SH-SY5Y (cell line): ENCODE results near the gene INSR.

Experiments
- GATA2 ChIP-seq: IDR thresholded peaks from 2 replicates; pipeline ENCODE4 v1.6.1; 2011; ENCODE audit warnings: mild to moderate bottlenecking, low read depth, low read length
- GATA3 ChIP-seq: IDR thresholded peaks from 2 replicates; pipeline ENCODE4 v1.6.1; 2011; ENCODE audit warnings: low read depth, mild to moderate bottlenecking, low read length, moderate library complexity

The INSR gene

DNA sequence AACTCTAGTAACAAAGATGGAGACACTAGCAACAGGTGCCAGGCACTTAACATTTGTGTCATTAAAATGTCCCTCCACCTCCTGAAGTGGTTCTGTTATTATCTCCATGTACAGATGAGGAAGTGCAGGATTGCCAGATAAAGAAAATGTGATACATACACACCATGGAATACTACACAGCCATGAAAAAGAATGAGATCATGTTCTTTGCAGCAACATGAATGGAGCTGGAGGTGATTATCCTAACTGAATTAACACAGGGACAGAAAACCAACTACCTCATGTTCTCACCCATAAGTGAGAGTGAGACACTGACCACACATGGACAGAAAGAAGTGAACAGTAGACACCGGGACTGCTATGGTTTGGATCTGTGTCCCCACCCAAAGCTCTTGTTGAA is 164.2 kb downstream of the INSR start:
- TF ChIP-seq GATA2: no peak
- TF ChIP-seq GATA3: no peak

DNA sequence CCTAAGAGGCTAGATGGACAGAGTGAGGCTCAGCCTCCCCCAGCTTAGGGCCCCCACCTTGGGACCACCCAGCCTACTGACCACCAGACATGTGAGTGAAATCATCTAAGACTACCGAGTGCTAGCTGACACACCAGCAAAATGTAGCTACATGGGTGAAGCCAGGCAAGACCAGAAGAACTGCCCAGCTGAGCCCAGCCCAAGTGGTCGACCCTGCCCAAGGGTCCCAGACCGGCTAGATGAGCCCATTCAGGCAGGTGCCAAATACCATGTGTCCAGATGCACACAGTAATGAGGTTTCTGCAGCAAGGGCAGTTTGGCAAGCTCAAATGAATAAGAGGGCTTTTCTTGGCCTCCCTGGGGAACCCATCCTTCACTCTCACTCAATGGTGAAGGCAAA is 168.1 kb downstream of the INSR start:
- TF ChIP-seq GATA3 (no peak), GATA2 (no peak)

GRCh38 chr19:7125221-7125620 is 169.0 kb downstream of the INSR start:
- TF ChIP-seq GATA3 (no peak), GATA2 (no peak)

DNA sequence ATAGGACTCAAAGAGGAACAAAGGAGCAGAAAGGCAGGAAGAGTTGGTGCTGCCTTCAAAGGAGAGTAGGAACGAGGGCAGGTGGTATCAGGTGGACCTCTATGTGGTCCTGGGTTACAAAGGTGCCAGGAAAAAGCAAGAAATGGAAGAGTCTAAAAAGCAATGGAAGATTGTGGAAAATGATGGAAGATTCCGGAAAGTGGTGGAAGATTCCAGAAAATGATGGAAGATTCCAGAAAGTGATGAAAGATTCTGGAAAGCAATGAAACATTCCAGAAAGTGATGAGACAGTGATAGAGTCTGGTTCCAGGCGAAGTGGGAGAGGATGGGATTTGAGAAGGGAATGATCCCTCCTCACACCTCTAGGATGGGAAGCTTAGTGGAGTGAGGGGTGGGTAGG is 169.4 kb downstream of the INSR start:
- no peak for TF ChIP-seq GATA2
- no peak for TF ChIP-seq GATA3

GRCh38 chr19:7122701-7123100 is 171.5 kb downstream of the INSR start:
- TF ChIP-seq GATA3: no peak
- TF ChIP-seq GATA2: no peak

DNA sequence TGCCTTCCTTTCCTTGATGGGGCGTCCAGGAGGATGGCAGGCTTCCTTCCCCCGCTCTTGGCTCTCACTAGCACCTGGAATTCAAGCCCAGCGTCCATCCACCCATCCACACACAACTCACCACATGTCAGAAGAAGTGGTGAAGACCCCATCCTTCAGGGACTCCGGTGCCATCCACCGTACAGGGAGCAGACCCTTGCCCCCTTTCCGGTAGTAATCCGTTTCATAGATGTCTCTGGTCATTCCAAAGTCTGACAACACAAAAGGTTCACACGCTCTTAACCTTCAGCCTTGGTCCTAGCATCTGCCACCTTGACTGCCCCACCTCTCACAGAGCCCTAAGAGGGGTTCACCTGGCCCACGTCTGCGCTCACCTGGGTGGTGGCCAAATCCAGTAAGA is 173.7 kb downstream of the INSR start:
- TF ChIP-seq GATA2 (no peak), GATA3 (no peak)

GRCh38 chr19:7119582-7119981 is 174.6 kb downstream of the INSR start:
- TF ChIP-seq GATA3: no peak
- TF ChIP-seq GATA2: no peak

GRCh38 chr19:7117248-7117647 is 177.0 kb downstream of the INSR start:
- TF ChIP-seq GATA3 (no peak), GATA2 (no peak)

- TF ChIP-seq GATA3 (no peak), GATA2 (no peak)
Observed at GRCh38 chr19:7115721-7116120, 178.5 kb downstream of the INSR start.

DNA sequence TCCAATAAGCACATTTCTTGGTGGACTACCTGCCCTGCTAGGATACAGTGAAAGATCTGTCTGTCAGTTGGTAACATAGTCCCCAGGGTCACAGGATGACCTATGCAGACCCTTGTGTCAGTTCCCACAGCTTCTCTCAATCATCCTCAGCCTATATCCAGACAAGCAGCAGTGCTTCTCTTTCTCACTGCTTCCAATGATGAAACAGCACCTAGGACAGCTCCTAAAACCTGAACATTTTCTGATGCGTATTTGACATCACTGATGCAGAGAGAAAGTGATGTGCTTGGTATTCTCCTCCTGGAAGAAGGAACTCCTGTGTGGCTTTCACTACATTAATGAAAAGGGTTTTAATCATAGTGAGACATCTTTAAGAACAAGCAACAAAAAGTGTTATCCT is 181.0 kb downstream of the INSR start:
- no peak for TF ChIP-seq GATA3
- TF ChIP-seq GATA2: no peak

DNA sequence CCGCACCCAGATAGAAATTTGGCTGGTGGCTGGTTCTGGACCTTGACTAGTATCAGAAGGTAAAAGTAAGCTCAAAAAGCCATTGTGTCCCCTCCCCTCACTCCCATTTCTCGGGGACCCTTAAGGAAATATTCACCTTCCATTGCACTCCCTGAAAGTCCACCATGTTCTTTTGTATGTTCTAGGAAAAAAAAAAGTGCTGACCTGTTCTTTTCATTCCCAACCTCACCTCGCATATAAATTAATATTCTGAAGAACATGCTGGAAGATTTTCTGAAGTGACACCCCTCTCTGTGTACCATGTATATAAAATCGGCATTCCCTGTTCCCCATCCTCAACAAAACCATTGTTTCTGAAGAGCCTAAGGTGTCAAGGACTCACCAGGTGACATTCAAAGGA is 181.5 kb downstream of the INSR start:
- TF ChIP-seq GATA3 (no peak), GATA2 (no peak)

GRCh38 chr19:7109678-7110289 is 184.4 kb downstream of the INSR start:
- TF ChIP-seq GATA3 (no peak), GATA2 (no peak)

- no peak for TF ChIP-seq GATA2
- no peak for TF ChIP-seq GATA3
Observed at GRCh38 chr19:7106711-7107657, 187.2 kb downstream of the INSR start.

GRCh38 chr19:7104747-7105447 is 189.3 kb downstream of the INSR start:
- no peak for TF ChIP-seq GATA2
- no peak for TF ChIP-seq GATA3
